ENCODE measurements around the gene RNF31. TPM values are rescaled to one million over a fixed set of nuclear protein-coding genes. Genes with fewer than 3 reads are reported as not detected.

RNF31 gene
- total and polyA plus RNA-seq, 2 of the 13 experiments (the other 11 are each of a cell fraction or from before 2014, with no cell fraction given) = 48.2 to 86.8 TPM

GRCh38 chr14:24137529-24138395, 9.5 kb upstream of the RNF31 start (continued):
- TF ChIP-seq GLMP (CRISPR knock-in tag; IDR thresholded peaks at IDR 0.05; ENCODE audit: borderline replicate concordance) (no peak), ZNF414 (CRISPR knock-in tag; IDR thresholded peaks at IDR 0.05) (no peak), ZFP36L1 (CRISPR knock-in tag; IDR thresholded peaks at IDR 0.05) (no peak), GTF2F1 (IDR thresholded peaks at IDR 0.05; ENCODE audit: low read length) (no peak), EED (CRISPR knock-in tag; IDR thresholded peaks at IDR 0.05) (no peak), KLF13 (CRISPR knock-in tag; IDR thresholded peaks at IDR 0.05) (no peak), KAT7 (CRISPR knock-in tag; IDR thresholded peaks at IDR 0.05; ENCODE audit: borderline replicate concordance) (no peak), NFE2L1 (CRISPR knock-in tag; IDR thresholded peaks at IDR 0.05; ENCODE audit: borderline replicate concordance) (no peak), AKNA (CRISPR knock-in tag; IDR thresholded peaks at IDR 0.05; ENCODE audit: borderline replicate concordance) (no peak), ZSCAN20 (CRISPR knock-in tag; IDR thresholded peaks at IDR 0.05; ENCODE audit: borderline replicate concordance) (no peak), ZNF12 (CRISPR knock-in tag; IDR thresholded peaks at IDR 0.05) (no peak), NR2C2 (CRISPR knock-in tag; IDR thresholded peaks at IDR 0.05; ENCODE audit: borderline replicate concordance) (no peak), ESRRA (CRISPR knock-in tag; IDR thresholded peaks at IDR 0.05; ENCODE audit: low read depth) (no peak), GABPB1 (CRISPR knock-in tag; IDR thresholded peaks at IDR 0.05) (no peak), AGO2 (optimal IDR thresholded peaks at IDR 0.05; ENCODE audit: low read depth, low read length) (peak; percentile 71), ZNF674 (CRISPR knock-in tag; IDR thresholded peaks at IDR 0.05; ENCODE audit: low read depth) (no peak), ZNF841 (CRISPR knock-in tag; IDR thresholded peaks at IDR 0.05; ENCODE audit: borderline replicate concordance) (no peak), JUNB (CRISPR knock-in tag; IDR thresholded peaks at IDR 0.05; ENCODE audit: borderline replicate concordance) (no peak)
- TF ChIP-seq, protein P1, sequence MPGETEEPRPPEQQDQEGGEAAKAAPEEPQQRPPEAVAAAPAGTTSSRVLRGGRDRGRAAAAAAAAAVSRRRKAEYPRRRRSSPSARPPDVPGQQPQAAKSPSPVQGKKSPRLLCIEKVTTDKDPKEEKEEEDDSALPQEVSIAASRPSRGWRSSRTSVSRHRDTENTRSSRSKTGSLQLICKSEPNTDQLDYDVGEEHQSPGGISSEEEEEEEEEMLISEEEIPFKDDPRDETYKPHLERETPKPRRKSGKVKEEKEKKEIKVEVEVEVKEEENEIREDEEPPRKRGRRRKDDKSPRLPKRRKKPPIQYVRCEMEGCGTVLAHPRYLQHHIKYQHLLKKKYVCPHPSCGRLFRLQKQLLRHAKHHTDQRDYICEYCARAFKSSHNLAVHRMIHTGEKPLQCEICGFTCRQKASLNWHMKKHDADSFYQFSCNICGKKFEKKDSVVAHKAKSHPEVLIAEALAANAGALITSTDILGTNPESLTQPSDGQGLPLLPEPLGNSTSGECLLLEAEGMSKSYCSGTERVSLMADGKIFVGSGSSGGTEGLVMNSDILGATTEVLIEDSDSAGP (CRISPR knock-in tag; IDR thresholded peaks at IDR 0.05; ENCODE audit: borderline replicate concordance) = no peak

Data from HepG2 (cell line).